Choroid plexus epithelial cell (primary cell): Measurements from ENCODE around the gene MYL4.
A peak's percentile ranks its signal among the peaks of the same experiment; 100 is the strongest.

Source experiments
- DNase-seq: peaks from one replicate; pipeline ENCODE4 v3.0.0-alpha.2; 2010; ENCODE audit warnings: low read depth
- H3K4me3 ChIP-seq: 2 replicates; pipeline ENCODE4 v1.5.1; 2011; ENCODE audit warnings: low read depth, mild to moderate bottlenecking, control low read depth, low read length, moderate library complexity
- CTCF ChIP-seq: conservative IDR thresholded peaks from 2 replicates; pipeline ENCODE4 v1.5.1; 2011; ENCODE audit warnings: low read depth, mild to moderate bottlenecking, control low read depth, inconsistent platforms, low read length, moderate library complexity

MYL4 gene

GRCh38 chr17:47204722-47205418, 4.3 kb upstream of the MYL4 start:
- H3K4me3 ChIP-seq, result no peak overlapping the region
- TF ChIP-seq CTCF, result no peak
- DNase-seq, result no peak

GRCh38 chr17:47205419-47205963, 3.7 kb upstream of the MYL4 start:
- TF ChIP-seq CTCF, result no peak
- H3K4me3 ChIP-seq, result no peak overlapping the region
- DNase-seq, result peak; percentile 93

GRCh38 chr17:47207143-47208067, 1.7 kb upstream of the MYL4 start:
- DNase-seq, result no peak
- TF ChIP-seq CTCF, result no peak
- no peak overlapping the region for H3K4me3 ChIP-seq

DNA sequence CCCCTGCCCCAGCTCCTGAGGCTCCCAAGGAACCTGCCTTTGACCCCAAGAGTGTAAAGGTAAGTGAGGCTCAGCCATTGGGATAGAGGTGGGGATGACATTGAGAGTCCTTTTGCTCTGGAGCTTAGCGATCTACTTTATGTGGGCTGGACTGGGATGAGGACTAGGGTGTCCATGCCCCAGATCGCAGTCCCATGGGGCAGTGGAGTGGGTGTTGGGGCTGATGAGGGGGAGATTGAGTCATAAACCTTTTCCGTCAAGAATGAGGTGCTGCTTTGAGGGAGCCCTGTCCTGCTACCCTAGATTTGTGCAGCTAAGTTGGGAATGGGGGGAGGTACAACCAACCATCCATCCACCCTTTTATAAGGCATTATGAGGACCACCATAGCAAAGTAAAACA, 351 bp downstream of the MYL4 start:
- DNase-seq, result no peak
- H3K4me3 ChIP-seq, result no peak overlapping the region
- TF ChIP-seq CTCF, result no peak

GRCh38 chr17:47210105-47210504, 957 bp downstream of the MYL4 start:
- H3K4me3 ChIP-seq, result no peak overlapping the region
- TF ChIP-seq CTCF, result no peak
- no peak for DNase-seq

DNA sequence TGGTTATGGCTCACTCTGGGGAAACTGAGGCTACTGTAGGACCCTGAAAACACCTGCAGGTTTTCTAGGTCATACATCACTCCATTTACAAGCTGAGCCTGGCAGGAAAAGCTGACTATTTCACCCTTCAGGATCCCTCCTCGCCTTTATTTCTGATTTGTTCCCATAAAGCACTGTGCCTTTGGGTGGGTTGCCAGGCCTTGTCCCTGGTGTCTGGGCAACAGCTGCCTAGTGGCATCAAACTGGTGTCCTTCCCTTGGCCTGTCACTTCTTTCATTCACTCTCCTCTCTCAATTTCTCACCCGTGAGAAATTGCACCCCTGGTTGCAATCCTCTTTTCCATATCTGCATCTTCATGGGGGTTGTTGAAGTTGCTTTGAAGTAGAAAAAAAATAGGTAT, 1.6 kb downstream of the MYL4 start:
- DNase-seq, result no peak
- no peak for TF ChIP-seq CTCF
- no peak overlapping the region for H3K4me3 ChIP-seq
